A549 (cell line): ENCODE measurements around the gene MVP. TPM values are rescaled to one million over a fixed set of nuclear protein-coding genes. Genes with fewer than 3 reads are reported as not detected.

Experiments used
- ATAC-seq, 2 experiments: fragments of 200-7000 bp in 1 of 2; fragments of >200 bp in 1 of 2; cut with Nextera tagmentation in 1 of 2; cut with Tn5 transposase in 1 of 2; 3 replicates each; pipeline versions ENCODE4 v1.8.0 to v1.9.1; 2018 to 2020; ENCODE audit warnings: mild to moderate bottlenecking in 1 of 2, moderate library complexity in 1 of 2
- CTCF ChIA-PET: fragments of 300-600 bp; sonication (Branson Sonifier 250); formaldehyde crosslinking; extraction: SDS; loops from one replicate; lab custom pipeline; 2021; ENCODE audit warnings: antibody characterized with exemption, inconsistent platforms; lab: Yijun Ruan, JAX
- POLR2A ChIA-PET: fragments of 350-600 bp; formaldehyde crosslinking; extraction: SDS; loops from one replicate; lab custom pipeline; 2021; ENCODE audit warnings: antibody characterized with exemption, inconsistent platforms; lab: Yijun Ruan, JAX
- DNase-seq, 2 experiments: peaks; one replicate each; pipeline versions ENCODE4 v3.0.0 to v3.0.0-alpha.2; 2011 to 2016; ENCODE audit warnings: low read depth in 1 of 2, low spot score in 1 of 2
- FAIRE-seq: peaks from 2 replicates; lab custom pipeline; 2011; peaks lifted over from hg19 to GRCh38; lab: Jason Lieb, UNC
- H3K27ac ChIP-seq, 2 experiments: fragments of >200 bp; sonication (Bioruptor Twin); formaldehyde crosslinking; 3 replicates each; pipeline ENCODE4 v1.5.1; 2016 to 2017
- H3K4me1 ChIP-seq: fragments of >200 bp; sonication (Bioruptor Twin); formaldehyde crosslinking; 3 replicates; pipeline ENCODE4 v1.6.1; 2016
- H3K4me2 ChIP-seq: fragments of >200 bp; sonication (Bioruptor Twin); formaldehyde crosslinking; 3 replicates; pipeline ENCODE4 v1.6.1; 2016
- H3K4me3 ChIP-seq: fragments of >200 bp; sonication (Bioruptor Twin); formaldehyde crosslinking; 3 replicates; pipeline ENCODE4 v1.5.1; 2016
- H3K9me3 ChIP-seq: fragments of >200 bp; sonication (Bioruptor Twin); formaldehyde crosslinking; 3 replicates; pipeline ENCODE4 v1.6.1; 2016
- ATOH8 ChIP-seq: fragments of 250-450 bp; sonication (Bioruptor Pico); IDR thresholded peaks from 2 replicates; pipeline ENCODE4 v1.5.0; 2020; ENCODE audit warnings: low read depth, mild to moderate bottlenecking, moderate library complexity
- BCL3 ChIP-seq: fragments of >200 bp; sonication (Bioruptor Twin); formaldehyde crosslinking; IDR thresholded peaks from 3 replicates; pipeline ENCODE4 v1.6.1; 2016
- CHD2 ChIP-seq: fragments of 150-350 bp; IDR thresholded peaks from 2 replicates; pipeline ENCODE4 v1.6.1; 2014; ENCODE audit warnings: low read length; ENCODE audit not compliant: partially characterized antibody
- EHMT2 ChIP-seq: fragments of 200-600 bp; sonication (generic); IDR thresholded peaks from 2 replicates; pipeline ENCODE4 v1.6.1; 2016; ENCODE audit warnings: antibody characterized with exemption, low read depth, mild to moderate bottlenecking, moderate library complexity
- GATA3 ChIP-seq: IDR thresholded peaks from 2 replicates; pipeline ENCODE4 v1.6.1; 2012; ENCODE audit warnings: borderline replicate concordance
- HDAC2 ChIP-seq: fragments of 200-600 bp; sonication (generic); IDR thresholded peaks from 2 replicates; pipeline ENCODE4 v1.6.1; 2016
- HOXB5 ChIP-seq: fragments of 250-450 bp; sonication (Bioruptor Pico); IDR thresholded peaks from 2 replicates; pipeline ENCODE4 v1.5.0; 2020; ENCODE audit warnings: mild to moderate bottlenecking, moderate library complexity
- MAZ ChIP-seq: fragments of 150-350 bp; IDR thresholded peaks from 2 replicates; pipeline ENCODE4 v1.6.1; 2014; ENCODE audit warnings: antibody characterized with exemption, low read depth, low read length, borderline replicate concordance
- NFE2L2 ChIP-seq: fragments of 150-350 bp; conservative IDR thresholded peaks from 2 replicates; pipeline ENCODE4 v1.6.1; 2014; ENCODE audit warnings: low read length
- NPAS2 ChIP-seq: fragments of 250-450 bp; sonication (Bioruptor Pico); IDR thresholded peaks from 2 replicates; pipeline ENCODE4 v1.8.0; 2022; ENCODE audit warnings: mild to moderate bottlenecking, moderate library complexity, borderline replicate concordance
- PBX3 ChIP-seq: IDR thresholded peaks from 2 replicates; pipeline ENCODE4 v1.6.1; 2012
- POLR2A ChIP-seq: IDR thresholded peaks from 2 replicates; pipeline ENCODE4 v1.6.1; 2012; ENCODE audit warnings: mild to moderate bottlenecking, low read length
- RAD21 ChIP-seq, 2 experiments: fragments of >200 bp in 1 of 2; sonication (Bioruptor Twin) in 1 of 2; formaldehyde crosslinking in 1 of 2; IDR thresholded peaks in 1 of 2; conservative IDR thresholded peaks in 1 of 2; 2 replicates in 1 of 2; 3 replicates in 1 of 2; pipeline ENCODE4 v1.6.1; 2012 to 2018; ENCODE audit warnings: inconsistent platforms in 1 of 2
- RCOR1 ChIP-seq: fragments of 150-350 bp; IDR thresholded peaks from 2 replicates; pipeline ENCODE4 v1.6.1; 2014; ENCODE audit warnings: antibody characterized with exemption, low read length, low read depth
- REST ChIP-seq: fragments of 200-600 bp; sonication (generic); IDR thresholded peaks from 2 replicates; pipeline ENCODE4 v1.6.1; 2016; ENCODE audit warnings: antibody characterized with exemption, mild to moderate bottlenecking, moderate library complexity
- TP53 ChIP-seq: fragments of 250-450 bp; sonication (Bioruptor Pico); IDR thresholded peaks from 2 replicates; pipeline ENCODE4 v1.5.0; 2021; ENCODE audit warnings: mild to moderate bottlenecking, moderate library complexity
- ZFP36 ChIP-seq: fragments of 450-650 bp; IDR thresholded peaks from 2 replicates; pipeline ENCODE4 v1.6.1; 2014; ENCODE audit warnings: borderline replicate concordance; ENCODE audit not compliant: partially characterized antibody
- WGBS: methylation state at CpG from one replicate; pipeline ENCODE4 v1.1.6; 2017; ENCODE audit errors: missing lambda C conversion rate; 5-methylcytosine and 5-hydroxymethylcytosine counted together
- polyA plus RNA-seq, 4 experiments: library from polyadenylated mRNA; depleted of rRNA in 3 of 4; stranded (reverse); fragments of >200 nt; fragmentation: RNase III in 1 of 4; extraction: RNeasy Plus Mini Kit Qiagen cat#74134 plus additional on column Dnase treatment in 1 of 4; gene quantifications; 2 replicates in 3 of 4; 3 replicates in 1 of 4; pipeline ENCODE4 v1.2.3, GENCODE V29; 2011 to 2017

MVP gene
- polyA plus RNA-seq, 2 of the 4 experiments (the other 2 are of a cell fraction), result 73.3 to 106 TPM

- TF ChIP-seq GATA3 (peak; percentile 85), MAZ (0 out of 2 replicates have a peak, but pooled peaks have one; percentile 64), POLR2A (peak; percentile 55), BCL3 (peak; percentile 48; the same call in 1 of the 3 replicates)
- TF ChIP-seq, all 56 proteins: peak for 17
Measured at GRCh38 chr16:29862884-29863668, 42.8 kb downstream of the MVP start, which contains the start of gene CDIPT (continued).

- no peak overlapping the region for H3K4me3 ChIP-seq
- H3K27ac ChIP-seq, result peak overlapping the region; percentile 88 to 97
Measured at GRCh38 chr16:29863669-29863984, 43.4 kb downstream of the MVP start.

GRCh38 chr16:29864205-29864604 lies 43.9 kb downstream of the MVP start:
- WGBS, result 57% methylated on average over 9 of the region's 9 CpGs
- ChIA-PET POLR2A (interaction anchor here (0.6 kb wide), 1 partner anchor 68 kb away, joined by 3 read pairs; no protein-coding TSS in a partner anchor), CTCF (interaction anchor here (0.7 to 2.5 kb wide), 9 partner anchors 9 to 161 kb away, joined by 3 to 9 read pairs (median 5); partner anchors contain the start of genes C16orf92, DOC2A and MVP)
- ATAC-seq, result no peak
- TF ChIP-seq NPAS2 (CRISPR knock-in tag) (no peak), TP53 (CRISPR knock-in tag) (no peak)
- FAIRE-seq, result no peak
- no peak for DNase-seq
- Histone ChIP-seq H3K27ac (peak overlapping the region in 1 of 2 experiments; percentile 88; a peak in 2 of 6 replicates), H3K4me2 (no peak overlapping the region; the same call in 2 of the 3 replicates), H3K4me1 (peaks cover 19% of the 10 kb centered on the region), H3K4me3 (no peak overlapping the region), H3K9me3 (no peaks in the 10 kb centered on the region)

More at GRCh38 chr16:29863669-29863984, 43.4 kb downstream of the MVP start:
- FAIRE-seq (no peak), DNase-seq (no peak), ATAC-seq (no peak)
- H3K9me3 ChIP-seq, result no peaks in the 10 kb centered on the region
- ChIA-PET CTCF (interaction anchor here (0.7 to 2.6 kb wide), 22 partner anchors 10 to 168 kb away, joined by 3 to 15 read pairs (median 5); partner anchors contain the start of genes C16orf92, DOC2A, MVP and TLCD3B), POLR2A (interaction anchor here (1.2 kb wide), 1 partner anchor 36 kb away, joined by 6 read pairs; the partner anchor contains the start of genes ASPHD1 and SEZ6L2)
- TF ChIP-seq CHD2 (peak; percentile 1), REST (no peak), RAD21 (conservative IDR thresholded peaks at IDR 0.05 in 1 of 2, IDR thresholded peaks at IDR 0.05 in 1 of 2) (0 out of 5 replicates have a peak, but pooled peaks of 1 of the 2 experiments have one; percentile 7)
- WGBS, result 39% methylated on average over 16 of the region's 16 CpGs
- peak overlapping the region; percentile 92 for H3K4me2 ChIP-seq
- peaks cover 19% of the 10 kb centered on the region for H3K4me1 ChIP-seq

- Histone ChIP-seq H3K4me3 (no peak overlapping the region), H3K9me3 (no peaks in the 10 kb centered on the region), H3K4me2 (no peak overlapping the region), H3K4me1 (peaks cover 8% of the 10 kb centered on the region), H3K27ac (no peak overlapping the region)
- FAIRE-seq (no peak), DNase-seq (no peak), ATAC-seq (no peak)
- POLR2A ChIA-PET, result no interaction called here
- CTCF ChIA-PET, result interaction anchor here (0.5 to 2.8 kb wide), 5 partner anchors 14 to 163 kb away, joined by 3 to 8 read pairs (median 3); partner anchors contain the start of genes MVP and TLCD3B
- TF ChIP-seq HOXB5 (CRISPR knock-in tag), result no peak
- TF ChIP-seq ZFP36, result no peak
- no peak for TF ChIP-seq EHMT2
- no peak for TF ChIP-seq BCL3
- no peak for TF ChIP-seq NFE2L2
- no peak for TF ChIP-seq ATOH8 (CRISPR knock-in tag)
- TF ChIP-seq RCOR1, result no peak
- TF ChIP-seq HDAC2, result no peak
- no peak for TF ChIP-seq GATA3
- TF ChIP-seq PBX3, result no peak
- WGBS, result 61% methylated on average over 8 of the region's 8 CpGs
Measured at GRCh38 chr16:29868396-29869009, 48.2 kb downstream of the MVP start.
